Natural killer cell (primary cell): Measurements from ENCODE around the gene RNU6-8. TPM values are rescaled to one million over a fixed set of nuclear protein-coding genes. Genes with fewer than 3 reads are reported as not detected.

ENCODE experiments used
- ATAC-seq, 3 donors: fragments of 150-1000 bp in 2 of 3; fragments of 200-7000 bp in 1 of 3; cut with Tn5 transposase; 1 replicate in 1 of 3; 2 replicates in 2 of 3; pipeline ENCODE4 v1.10.0; 2021; ENCODE audit warnings: mild to moderate bottlenecking in 2 of 3, moderate library complexity in 2 of 3
- DNase-seq, 2 donors: peaks; one replicate each; pipeline versions ENCODE4 v3.0.0 to v3.0.0-alpha.2; 2013 to 2021; ENCODE audit warnings: mixed read lengths in 1 of 2
- H3K27ac ChIP-seq: one replicate; pipeline ENCODE4 v1.5.1; 2013; ENCODE audit warnings: mild to moderate bottlenecking, low read length
- H3K27me3 ChIP-seq: one replicate; pipeline ENCODE4 v1.6.1; 2013; ENCODE audit warnings: low read length; ENCODE audit not compliant: control insufficient read depth, insufficient read depth
- H3K36me3 ChIP-seq: one replicate; pipeline ENCODE4 v1.6.1; 2013; ENCODE audit warnings: low read length; ENCODE audit not compliant: control insufficient read depth, insufficient read depth
- H3K4me1 ChIP-seq: one replicate; pipeline ENCODE4 v1.6.1; 2013; ENCODE audit warnings: low read length; ENCODE audit not compliant: control insufficient read depth, insufficient read depth
- H3K4me3 ChIP-seq: one replicate; pipeline ENCODE4 v1.5.1; 2013; ENCODE audit warnings: low read length
- H3K9me3 ChIP-seq: one replicate; pipeline ENCODE4 v1.6.1; 2013; ENCODE audit warnings: low read length; ENCODE audit not compliant: control insufficient read depth, insufficient read depth
- H3K27ac Mint-ChIP-seq, 2 donors: one replicate each; pipeline ENCODE4 v1.8.0; 2022; ENCODE audit warnings: mild to moderate bottlenecking in 2 of 2, mixed read lengths in 2 of 2, moderate library complexity in 1 of 2
- H3K27me3 Mint-ChIP-seq, 2 donors: one replicate each; pipeline ENCODE4 v1.8.0; 2022; ENCODE audit warnings: low read depth in 2 of 2, mixed read lengths in 2 of 2
- H3K36me3 Mint-ChIP-seq: one replicate; pipeline ENCODE4 v1.8.0; 2022; ENCODE audit warnings: mixed read lengths
- H3K4me1 Mint-ChIP-seq, 2 donors: one replicate each; pipeline ENCODE4 v1.8.0; 2022; ENCODE audit warnings: mixed read lengths in 2 of 2
- H3K4me3 Mint-ChIP-seq: one replicate; pipeline ENCODE4 v1.8.0; 2022; ENCODE audit warnings: mild to moderate bottlenecking, moderate library complexity, mixed read lengths
- H3K9me3 Mint-ChIP-seq, 2 donors: one replicate each; pipeline ENCODE4 v1.8.0; 2022; ENCODE audit warnings: mixed read lengths in 2 of 2
- CTCF ChIP-seq: fragments of 200-600 bp; IDR thresholded peaks from one replicate; pipeline ENCODE4 v1.8.0; 2022; ENCODE audit warnings: antibody characterized with exemption
- whole genome bisulfite sequencing: methylation state at CpG from one replicate; pipeline ENCODE4 v1.1.7; 2013; ENCODE audit warnings: missing lambda C conversion rate; ENCODE audit not compliant: insufficient coverage; 5-methylcytosine and 5-hydroxymethylcytosine counted together
- intact Hi-C: fragments of 100-400 bp; cut with micrococcal nuclease; formaldehyde crosslinking; loops from one replicate; pipeline ENCODE4 v1.14.2; 2022
- total RNA-seq, 4 donors: library from RNA; stranded (reverse); fragments of 120-200 nt in 1 of 4; gene quantifications; one replicate each; pipeline versions ENCODE4 v1.2.3 to v1.2.4, GENCODE V29; 2013 to 2022

RNU6-8 gene
- not detected for total RNA-seq
- not detected for total RNA-seq (2013)

- ATAC-seq (peak; percentile 83 to 87 (median 87)), DNase-seq (peak; percentile 43 to 91)
- TF ChIP-seq CTCF = no peak
- Mint-ChIP-seq H3K9me3 (no peaks in the 10 kb centered on the region), H3K27me3 (peaks cover 19 to 20% of the 10 kb centered on the region in 2 donors), H3K4me3 (peak within 1 kb of the TSS; percentile 89), H3K27ac (peak within 1 kb of the TSS; percentile 89 to 92), H3K36me3 (no peaks in the 10 kb centered on the region), H3K4me1 (peaks cover 36 to 41% of the 10 kb centered on the region in 2 donors)
- H3K27ac ChIP-seq = peak within 1 kb of the TSS; percentile 97
- H3K36me3 ChIP-seq = no peaks in the 10 kb centered on the region
- no peaks in the 10 kb centered on the region for H3K27me3 ChIP-seq
- WGBS = under 1% methylated on average over 53 of the region's 57 CpGs
- H3K9me3 ChIP-seq = no peaks in the 10 kb centered on the region
- H3K4me3 ChIP-seq = peak within 1 kb of the TSS; percentile 87
- peaks cover 25% of the 10 kb centered on the region for H3K4me1 ChIP-seq
- intact Hi-C loops = loop anchor here (1.0 to 5.0 kb wide), 2 partner anchors 130 to 641 kb away; partner anchors contain the start of gene NUBPL
Measured at GRCh38 chr14:32202998-32203882, at the start of gene RNU6-8. TSS of gene RNU6-8 (minus strand) at chr14:32203269.

- intact Hi-C loops = loop anchor here (1.0 to 2.0 kb wide), 3 partner anchors 179 to 742 kb away; no protein-coding TSS in a partner anchor
- no peaks in the 10 kb centered on the region for H3K27me3 Mint-ChIP-seq
- Histone ChIP-seq H3K9me3 (no peaks in the 10 kb centered on the region), H3K4me1 (no peaks in the 10 kb centered on the region), H3K36me3 (no peaks in the 10 kb centered on the region), H3K4me3 (no peak overlapping the region), H3K27me3 (no peaks in the 10 kb centered on the region), H3K27ac (no peak overlapping the region)
- WGBS = 50% methylated on average over 2 of the region's 3 CpGs
- DNase-seq (peak in 1 of 2 donors; percentile 80), ATAC-seq (peak; percentile 77 to 94 (median 82))
- no peaks in the 10 kb centered on the region for H3K36me3 Mint-ChIP-seq
- no peak overlapping the region for H3K4me3 Mint-ChIP-seq
- H3K9me3 Mint-ChIP-seq = no peaks in the 10 kb centered on the region
- no peaks in the 10 kb centered on the region for H3K4me1 Mint-ChIP-seq
- no peak overlapping the region for H3K27ac Mint-ChIP-seq
- TF ChIP-seq CTCF = peak; percentile 70
Measured at GRCh38 chr14:32252030-32252670, 49.1 kb upstream of the RNU6-8 start.

DNA sequence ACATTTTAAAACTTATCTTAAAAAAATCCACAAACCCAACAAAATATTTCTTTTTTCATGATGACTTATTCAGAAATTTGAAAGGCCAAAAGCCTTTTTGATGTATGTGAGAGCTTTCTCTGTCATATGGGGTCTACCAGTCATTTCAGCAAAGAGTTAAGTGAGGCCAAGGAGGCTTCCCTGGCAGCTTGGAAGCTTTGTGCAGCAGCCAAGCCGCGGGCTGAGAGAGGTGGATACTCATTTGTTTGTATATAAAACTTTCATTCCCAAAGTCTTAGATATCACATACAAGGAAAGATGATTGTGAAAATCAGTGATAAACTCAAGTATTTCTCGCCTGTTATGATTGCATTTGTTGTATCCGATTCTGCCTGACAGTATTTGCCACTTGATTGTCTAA, 48.5 kb upstream of the RNU6-8 start:
- intact Hi-C loops = no loop called here
- H3K27ac Mint-ChIP-seq = no peak overlapping the region
- H3K9me3 ChIP-seq = no peaks in the 10 kb centered on the region
- WGBS = 97% methylated on average over 2 of the region's 4 CpGs
- H3K4me1 ChIP-seq = no peaks in the 10 kb centered on the region
- no peaks in the 10 kb centered on the region for H3K36me3 ChIP-seq
- no peaks in the 10 kb centered on the region for H3K36me3 Mint-ChIP-seq
- no peak for TF ChIP-seq CTCF
- no peak overlapping the region for H3K27ac ChIP-seq
- H3K27me3 Mint-ChIP-seq = no peaks in the 10 kb centered on the region
- no peaks in the 10 kb centered on the region for H3K27me3 ChIP-seq
- H3K4me3 Mint-ChIP-seq = no peak overlapping the region
- ATAC-seq (no peak), DNase-seq (no peak)
- H3K4me3 ChIP-seq = no peak overlapping the region
- no peaks in the 10 kb centered on the region for H3K4me1 Mint-ChIP-seq
- no peaks in the 10 kb centered on the region for H3K9me3 Mint-ChIP-seq
